Heart left ventricle (tissue), 13 donors: ENCODE results near the gene CAVIN4.

Experiments
- POLR2A ChIP-seq, 2 donors: fragments of 450-650 bp; IDR thresholded peaks; one replicate each; pipeline ENCODE4 v1.6.1; 2017; ENCODE audit warnings: antibody characterized with exemption in 2 of 2, mild to moderate bottlenecking in 2 of 2, moderate library complexity in 2 of 2
- TF ChIP-seq, protein P1 (sequence below), 12 donors: fragments of 200-600 bp; sonication (generic) in 4 of 12; IDR thresholded peaks; one replicate each; pipeline versions ENCODE4 v1.5.0 to v1.8.0; 2018 to 2022; ENCODE audit warnings: antibody characterized with exemption in 12 of 12, mild to moderate bottlenecking in 5 of 12
- donor health status: ischemic (EF 13 %, LVEDD 7.1; RV severe dilation, severe dysfunction).
- donor health status: DM: no; HTN: yes; CAD: no.
- donor health status: DM: no; HTN: no; CAD: no.
- donor health status: ischemic (EF 25% LVEDD 6.9; RV normal size, moderate dysfunction).
- donor health status: ischemic (EF 25% LVEDD 5.7; RV mildly dilated, moderate dysfunction).
- donor health status: ischemic (EF 35%, LVEDD 5.7; RV mildly dilated, moderate dysfunction).
- donor health status: nonischemic (EF 11% LVEDD 7.7; RV severe dilation, severe dysfunction).
- donor health status: DM: yes; HTN: yes; CAD: no.
- donor health status: PGD.
- donor health status: ischemic (EF 29% LVEDD 5.4; RV normal size, mild dysfunction).
- donor health status: nonischemic (EF 23%, LVEDD 6.1; RV moderate dilation, normal function).

DNA sequence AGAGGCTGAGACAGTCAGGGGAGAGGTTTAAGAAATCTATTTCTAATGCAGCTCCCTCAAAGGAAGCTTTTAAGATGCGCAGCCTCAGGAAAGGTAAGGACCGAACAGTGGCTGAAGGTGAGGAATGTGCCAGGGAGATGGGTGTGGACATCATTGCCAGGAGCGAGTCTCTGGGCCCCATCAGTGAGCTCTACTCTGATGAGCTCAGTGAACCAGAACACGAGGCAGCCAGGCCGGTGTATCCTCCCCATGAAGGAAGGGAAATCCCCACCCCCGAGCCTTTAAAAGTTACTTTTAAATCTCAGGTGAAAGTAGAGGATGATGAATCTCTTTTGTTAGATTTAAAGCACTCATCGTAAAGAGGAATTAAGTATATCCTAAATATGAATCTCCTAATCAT lies 8.2 kb downstream of the CAVIN4 start:
- TF ChIP-seq POLR2A (IDR thresholded peaks at IDR 0.05) = no peak
- TF ChIP-seq, protein P1, sequence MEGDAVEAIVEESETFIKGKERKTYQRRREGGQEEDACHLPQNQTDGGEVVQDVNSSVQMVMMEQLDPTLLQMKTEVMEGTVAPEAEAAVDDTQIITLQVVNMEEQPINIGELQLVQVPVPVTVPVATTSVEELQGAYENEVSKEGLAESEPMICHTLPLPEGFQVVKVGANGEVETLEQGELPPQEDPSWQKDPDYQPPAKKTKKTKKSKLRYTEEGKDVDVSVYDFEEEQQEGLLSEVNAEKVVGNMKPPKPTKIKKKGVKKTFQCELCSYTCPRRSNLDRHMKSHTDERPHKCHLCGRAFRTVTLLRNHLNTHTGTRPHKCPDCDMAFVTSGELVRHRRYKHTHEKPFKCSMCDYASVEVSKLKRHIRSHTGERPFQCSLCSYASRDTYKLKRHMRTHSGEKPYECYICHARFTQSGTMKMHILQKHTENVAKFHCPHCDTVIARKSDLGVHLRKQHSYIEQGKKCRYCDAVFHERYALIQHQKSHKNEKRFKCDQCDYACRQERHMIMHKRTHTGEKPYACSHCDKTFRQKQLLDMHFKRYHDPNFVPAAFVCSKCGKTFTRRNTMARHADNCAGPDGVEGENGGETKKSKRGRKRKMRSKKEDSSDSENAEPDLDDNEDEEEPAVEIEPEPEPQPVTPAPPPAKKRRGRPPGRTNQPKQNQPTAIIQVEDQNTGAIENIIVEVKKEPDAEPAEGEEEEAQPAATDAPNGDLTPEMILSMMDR (IDR thresholded peaks at IDR 0.05) = no peak
